Endothelial cell of umbilical vein (primary cell): Measurements from ENCODE around the gene METTL25. TPM values are rescaled to one million over a fixed set of nuclear protein-coding genes. Genes with fewer than 3 reads are reported as not detected.

ENCODE experiments used
- BruUV-seq: library from RNA; stranded (reverse); fragments of 400-500 nt; replicated peaks from 2 replicates; lab custom pipeline; 2021; lab: Mats Ljungman, UMichigan
- CTCF ChIA-PET: fragments of 300-600, 350-600 bp; sonication (Branson Sonifier 250); formaldehyde crosslinking; loops from one replicate; lab custom pipeline; 2021; ENCODE audit warnings: antibody characterized with exemption, inconsistent platforms; lab: Charles Lee
- POLR2A ChIA-PET: fragments of 300-600, 350-600 bp; sonication (Branson Sonifier 250); formaldehyde crosslinking; loops from one replicate; lab custom pipeline; 2021; ENCODE audit warnings: antibody characterized with exemption, inconsistent platforms; lab: Charles Lee
- DNase-seq: peaks from one replicate; pipeline ENCODE4 v3.0.0-alpha.2; 2011; ENCODE audit warnings: low read depth, low spot score
- FAIRE-seq: peaks from 2 replicates; lab custom pipeline; 2011; peaks lifted over from hg19 to GRCh38; lab: Jason Lieb, UNC
- H2AFZ ChIP-seq: 2 replicates; pipeline ENCODE4 v1.6.0; 2012; ENCODE audit warnings: low read depth, low read length, control low read depth, inconsistent platforms
- H3K27ac ChIP-seq: 2 replicates; pipeline ENCODE4 v1.5.1; 2011; ENCODE audit warnings: low read depth, mild to moderate bottlenecking, control low read depth, low read length, moderate library complexity; ENCODE audit not compliant: insufficient read depth
- H3K27me3 ChIP-seq, 2 experiments: 2 replicates each; pipeline versions ENCODE4 v1.6.0 to v1.6.1; 2011; ENCODE audit warnings: low read length in 2 of 2, mixed read lengths in 1 of 2; ENCODE audit not compliant: control insufficient read depth in 2 of 2, insufficient read depth in 2 of 2
- H3K36me3 ChIP-seq, 2 experiments: 2 replicates in 1 of 2; 3 replicates in 1 of 2; pipeline ENCODE4 v1.5.1; 2011; ENCODE audit warnings: low read length in 2 of 2, mild to moderate bottlenecking in 1 of 2, moderate library complexity in 1 of 2; ENCODE audit not compliant: control insufficient read depth in 2 of 2, insufficient read depth in 2 of 2; ENCODE audit errors: extremely low read depth in 1 of 2
- H3K4me1 ChIP-seq: 3 replicates; pipeline ENCODE4 v1.5.1; 2011; ENCODE audit warnings: mild to moderate bottlenecking, low read length; ENCODE audit not compliant: control insufficient read depth, insufficient read depth; ENCODE audit errors: extremely low read depth
- H3K4me2 ChIP-seq: 2 replicates; pipeline ENCODE4 v1.6.1; 2011; ENCODE audit warnings: low read length, control low read depth, mixed read lengths; ENCODE audit not compliant: insufficient read depth
- H3K4me3 ChIP-seq, 3 experiments: fragments of 200-600 bp in 1 of 3; sonication (generic), shearing (Covaris generic) in 1 of 3; replicated peaks in 1 of 3; 2 replicates each; pipeline ENCODE4 v1.5.1; 2011 to 2016; ENCODE audit warnings: control low read depth in 3 of 3, low read length in 3 of 3, mild to moderate bottlenecking in 2 of 3, inconsistent platforms in 1 of 3, low read depth in 1 of 3, moderate library complexity in 1 of 3; ENCODE audit not compliant: insufficient read depth in 1 of 3
- H3K79me2 ChIP-seq: 2 replicates; pipeline ENCODE4 v1.6.0; 2012; ENCODE audit warnings: low read length, inconsistent platforms; ENCODE audit not compliant: control insufficient read depth, insufficient read depth
- H3K9ac ChIP-seq: replicated peaks from 2 replicates; pipeline ENCODE3; 2011; ENCODE audit warnings: low read length, control low read depth; ENCODE audit not compliant: insufficient read depth; ENCODE audit errors: extremely low read depth
- H3K9me1 ChIP-seq: replicated peaks from 3 replicates; pipeline ENCODE4 v1.6.0; 2011; ENCODE audit warnings: mild to moderate bottlenecking, low read length; ENCODE audit not compliant: control insufficient read depth, insufficient read depth; ENCODE audit errors: extremely low read depth
- H3K9me3 ChIP-seq: replicated peaks from 2 replicates; pipeline ENCODE4 v1.5.1; 2012; ENCODE audit warnings: low read length, inconsistent platforms; ENCODE audit not compliant: control insufficient read depth, insufficient read depth
- H4K20me1 ChIP-seq: replicated peaks from 2 replicates; pipeline ENCODE3; 2011; ENCODE audit warnings: mild to moderate bottlenecking, low read length; ENCODE audit not compliant: control insufficient read depth, insufficient read depth; ENCODE audit errors: extremely low read depth
- FOS ChIP-seq: IDR thresholded peaks from 2 replicates; pipeline ENCODE4 v1.6.1; 2011; ENCODE audit warnings: mild to moderate bottlenecking, low read length, moderate library complexity, borderline replicate concordance; ENCODE audit not compliant: insufficient read depth
- GATA2 ChIP-seq: IDR thresholded peaks from 2 replicates; pipeline ENCODE4 v1.7.0; 2011; ENCODE audit warnings: low read depth, mild to moderate bottlenecking, moderate library complexity, mixed read lengths, low read length; ENCODE audit not compliant: insufficient read length, insufficient read depth
- JUN ChIP-seq: IDR thresholded peaks from 2 replicates; pipeline ENCODE4 v1.6.1; 2011; ENCODE audit warnings: borderline replicate concordance, low read depth; ENCODE audit not compliant: insufficient read length, insufficient read depth
- dilution Hi-C: fragments of 300-500 bp; cut with MboI; formaldehyde crosslinking; loops from one replicate; pipeline ENCODE4 v1.15.0; 2019; ENCODE audit warnings: low sequenced_read_pairs; ENCODE audit not compliant: extremely low pct_ligation_motif_present
- intact Hi-C: fragments of 100-400 bp; cut with micrococcal nuclease; formaldehyde crosslinking; loops from one replicate; pipeline ENCODE4 v1.10.0; 2022
- polyA plus RNA-seq, 4 experiments: library from polyadenylated mRNA; depleted of rRNA in 3 of 4; stranded (reverse) in 3 of 4; unstranded in 1 of 4; fragments of >200 nt; gene quantifications; 2 replicates each; pipeline versions ENCODE4 v1.2.1 to v1.2.3, GENCODE V29; 2011 to 2012; ENCODE audit warnings: missing spikeins in 1 of 4
- total RNA-seq: library from RNA; stranded (reverse); gene quantifications from 2 replicates; pipeline ENCODE4 v1.2.3, GENCODE V29; 2021

The METTL25 gene
- total and polyA plus RNA-seq, 2 donors (not counting 3 experiments of a cell fraction or from before 2014, with no cell fraction given) = 6.5 to 8.5 TPM

DNA sequence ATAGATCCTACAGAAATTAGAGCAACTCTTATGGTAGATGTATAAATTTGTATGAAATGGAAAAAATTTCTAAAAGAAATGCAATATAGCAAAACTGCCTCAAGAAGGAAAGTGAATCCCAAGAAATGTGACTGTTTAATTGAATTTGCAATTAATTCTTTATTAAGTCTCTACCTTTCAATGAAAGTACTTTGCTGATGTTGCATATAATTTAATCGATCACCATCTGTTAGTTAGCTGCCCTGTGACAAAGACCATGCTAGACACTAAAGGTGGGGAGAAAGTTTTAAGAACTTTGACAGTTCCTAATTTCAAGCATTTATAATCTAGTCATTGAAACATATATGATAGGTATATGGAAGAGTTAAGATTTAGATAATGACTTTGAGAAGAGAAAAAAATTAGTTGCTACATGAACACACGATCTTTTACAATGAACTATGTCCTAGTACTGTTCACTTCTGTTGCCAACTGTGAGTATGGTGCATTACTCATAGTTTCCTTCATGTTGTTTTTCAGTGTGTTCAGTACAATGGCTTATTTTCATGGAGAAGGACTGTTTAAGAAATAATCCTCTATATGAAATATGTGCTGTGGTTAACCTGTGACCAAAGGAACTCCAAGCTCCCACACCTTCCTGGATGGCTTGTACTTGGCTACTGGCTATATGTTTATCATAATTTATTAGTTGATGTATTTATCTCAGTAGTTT lies 128.4 kb downstream of the METTL25 start:
- Histone ChIP-seq H3K9me3 (no peaks in the 10 kb centered on the region), H3K4me3 (no peak overlapping the region), H3K9me1 (no peaks in the 10 kb centered on the region), H3K9ac (no peak overlapping the region), H3K27me3 (no peaks in the 10 kb centered on the region), H3K27ac (peak overlapping the region; percentile 31), H2AFZ (no peak overlapping the region), H4K20me1 (no peaks in the 10 kb centered on the region), H3K4me1 (peaks cover 10% of the 10 kb centered on the region), H3K36me3 (no peaks in the 10 kb centered on the region), H3K79me2 (no peaks in the 10 kb centered on the region), H3K4me2 (peak overlapping the region; percentile 32)
- ChIA-PET POLR2A (no interaction called here), CTCF (interaction anchor here (1.3 kb wide), 1 partner anchor 10 kb away, joined by 5 read pairs; no protein-coding TSS in a partner anchor)
- DNase-seq (peak; percentile 94), FAIRE-seq (peak; percentile 54)
- BruUV-seq = no TSS peak
- dilution Hi-C loops (no loop called here), intact Hi-C loops (no loop called here)
- peak; percentile 52 for TF ChIP-seq FOS
- no peak for TF ChIP-seq GATA2
- peak; percentile 69 for TF ChIP-seq JUN

DNA sequence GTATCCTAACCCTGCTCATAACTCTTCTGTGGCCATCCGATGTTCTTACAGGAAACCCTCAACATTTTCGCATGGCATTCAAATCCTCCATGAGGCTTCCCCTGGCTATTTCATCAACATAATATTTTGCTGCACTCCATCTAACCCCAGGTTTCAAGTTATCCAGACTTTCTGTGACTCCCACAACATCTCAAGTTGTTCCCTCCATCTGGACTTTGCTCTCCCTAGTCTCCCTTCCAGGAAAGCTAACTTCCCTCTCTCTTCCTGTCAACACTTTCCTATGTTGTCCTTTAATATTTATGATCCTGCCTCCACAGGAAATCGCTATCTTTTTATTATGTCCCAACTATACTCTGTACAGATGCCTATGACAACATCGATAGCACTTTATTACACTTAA lies 146.1 kb downstream of the METTL25 start:
- Histone ChIP-seq H3K36me3 (no peaks in the 10 kb centered on the region), H3K9me1 (no peaks in the 10 kb centered on the region), H3K4me2 (peak overlapping the region; percentile 61), H3K79me2 (no peaks in the 10 kb centered on the region), H3K4me3 (no peak overlapping the region), H3K9ac (no peak overlapping the region), H3K9me3 (no peaks in the 10 kb centered on the region), H3K27me3 (no peaks in the 10 kb centered on the region), H2AFZ (peak overlapping the region; percentile 88), H3K4me1 (peaks cover 11% of the 10 kb centered on the region), H4K20me1 (no peaks in the 10 kb centered on the region), H3K27ac (no peak overlapping the region)
- peak; percentile 71 for DNase-seq
- intact Hi-C loops (no loop called here), dilution Hi-C loops (no loop called here)
- FAIRE-seq = no peak
- ChIA-PET CTCF (interaction anchor here (2.2 kb wide), 1 partner anchor 15 kb away, joined by 5 read pairs; no protein-coding TSS in a partner anchor), POLR2A (no interaction called here)
- no peak for TF ChIP-seq JUN
- no TSS peak for BruUV-seq
